ENCODE results near the gene OLFML2A. TPM values are rescaled to one million over a fixed set of nuclear protein-coding genes. Genes with fewer than 3 reads are reported as not detected.
"Not testable (repeated sequence)": the region's sequence is repeated elsewhere in the genome, so short reads cannot be mapped to it uniquely, and the experiment has no call there.

OLFML2A gene
- total RNA-seq, 1 donor from 2014 or later, result not detected

DNA sequence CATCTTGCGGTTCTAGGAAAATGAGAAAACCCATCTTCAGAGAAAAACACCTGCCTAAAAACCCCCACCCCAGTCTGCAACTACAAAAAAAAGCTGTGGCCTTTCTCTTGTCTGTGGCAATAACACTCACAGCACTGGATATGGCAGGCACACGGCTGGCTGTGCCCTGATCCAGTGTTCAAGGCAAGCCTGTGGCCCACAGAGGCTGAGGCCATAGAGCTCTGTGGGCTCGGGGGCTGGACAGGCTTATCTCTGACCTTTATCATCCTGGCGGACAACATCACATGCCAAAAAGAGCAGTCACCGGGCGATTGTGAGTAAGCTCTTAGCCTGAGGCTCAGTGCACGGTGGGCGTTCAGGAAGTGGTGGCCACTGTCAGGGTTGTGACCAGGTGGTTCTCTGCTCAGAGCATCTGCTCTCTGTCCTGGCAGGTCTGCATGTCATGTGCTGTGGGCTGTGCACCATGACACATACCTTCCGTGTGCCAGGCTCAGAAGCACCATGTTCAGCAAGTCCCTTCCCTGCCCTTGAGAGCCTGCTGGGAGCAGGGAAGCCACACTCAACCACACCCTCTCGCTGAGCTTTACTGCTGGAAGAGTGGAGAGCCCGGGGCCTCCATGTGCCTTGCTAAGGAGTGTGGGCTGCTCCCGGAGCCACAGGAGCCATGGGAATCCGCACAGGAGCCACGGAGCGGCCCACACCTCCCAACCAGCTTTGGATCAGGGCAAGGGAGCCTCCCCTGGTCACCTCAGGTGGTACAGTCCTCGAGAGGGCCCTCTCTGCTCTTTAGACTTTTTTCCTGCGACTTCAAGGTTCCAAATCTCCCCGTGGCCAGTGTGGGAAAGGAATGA lies 41.7 kb downstream of the OLFML2A start:
- intact Hi-C loops (cut with micrococcal nuclease), result no loop called here

DNA sequence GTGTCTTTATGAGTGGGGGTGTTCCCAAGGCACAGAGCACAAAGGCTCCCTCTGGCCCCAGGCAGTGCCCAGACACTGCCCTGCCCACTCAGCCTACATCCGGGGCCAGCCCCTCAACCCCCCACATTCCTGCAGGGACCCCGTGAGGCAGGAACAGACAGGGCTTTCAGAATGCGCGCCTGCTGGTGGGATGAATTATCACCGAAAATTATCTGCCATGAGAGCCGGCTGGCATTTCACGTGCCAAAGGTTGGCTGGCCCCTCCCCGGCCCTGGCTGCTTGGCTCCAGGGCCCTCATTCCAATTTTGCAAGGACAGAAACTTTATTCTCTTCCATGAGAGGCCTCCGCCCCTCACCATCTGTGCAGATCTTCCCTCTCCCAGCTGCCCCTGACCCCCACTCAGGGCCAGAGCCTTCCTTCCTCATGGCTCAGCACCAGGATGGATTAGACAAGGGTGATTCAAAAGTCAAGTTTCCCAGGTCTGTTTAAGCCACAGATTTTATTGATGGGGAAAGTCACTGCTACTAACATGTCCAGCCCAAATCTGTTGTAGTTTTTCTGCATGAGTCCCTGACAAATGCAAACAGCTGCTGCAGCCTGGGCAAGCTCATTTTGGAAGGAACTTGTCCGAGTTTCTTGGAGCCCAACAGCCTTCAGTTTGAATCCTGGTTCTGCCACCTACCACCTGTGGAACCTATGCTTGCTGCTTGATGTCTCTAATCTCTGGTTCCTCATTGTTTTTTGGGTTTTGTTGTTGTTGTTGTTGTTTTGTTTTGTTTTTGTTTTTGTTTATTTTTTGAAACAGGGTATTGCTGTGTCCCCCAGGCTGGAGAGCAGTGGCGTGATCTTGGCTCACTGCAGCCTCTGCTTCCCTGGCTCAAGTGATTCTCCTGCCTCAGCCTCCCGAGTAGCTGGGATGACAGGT lies 44.0 kb downstream of the OLFML2A start:
- intact Hi-C loops (cut with micrococcal nuclease), result no loop called here

GRCh38 chr9:124828489-124829333 lies 51.8 kb downstream of the OLFML2A start:
- intact Hi-C loops (cut with micrococcal nuclease), result no loop called here

DNA sequence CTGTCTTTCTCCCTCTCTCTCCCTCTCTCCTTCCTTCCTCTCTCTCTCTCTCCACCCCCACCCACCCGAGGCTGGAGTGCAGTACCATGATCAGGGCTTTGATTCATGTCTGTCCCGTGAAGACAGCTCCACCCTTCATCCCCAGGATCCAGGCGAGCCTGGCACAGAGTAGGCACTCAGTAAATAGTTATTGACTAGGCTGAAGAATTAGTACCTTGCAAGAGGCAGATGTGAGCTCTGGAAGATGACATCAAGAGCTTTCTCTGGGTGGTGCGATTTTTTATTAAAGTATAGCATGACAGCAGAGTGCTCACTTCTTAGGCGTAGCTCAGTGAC lies 52.4 kb downstream of the OLFML2A start:
- intact Hi-C loops (cut with micrococcal nuclease), result no loop called here

GRCh38 chr9:124830593-124830992 lies 53.7 kb downstream of the OLFML2A start:
- intact Hi-C loops (cut with micrococcal nuclease), result no loop called here

GRCh38 chr9:124831642-124832364 lies 54.9 kb downstream of the OLFML2A start:
- intact Hi-C loops (cut with micrococcal nuclease), result no loop called here

DNA sequence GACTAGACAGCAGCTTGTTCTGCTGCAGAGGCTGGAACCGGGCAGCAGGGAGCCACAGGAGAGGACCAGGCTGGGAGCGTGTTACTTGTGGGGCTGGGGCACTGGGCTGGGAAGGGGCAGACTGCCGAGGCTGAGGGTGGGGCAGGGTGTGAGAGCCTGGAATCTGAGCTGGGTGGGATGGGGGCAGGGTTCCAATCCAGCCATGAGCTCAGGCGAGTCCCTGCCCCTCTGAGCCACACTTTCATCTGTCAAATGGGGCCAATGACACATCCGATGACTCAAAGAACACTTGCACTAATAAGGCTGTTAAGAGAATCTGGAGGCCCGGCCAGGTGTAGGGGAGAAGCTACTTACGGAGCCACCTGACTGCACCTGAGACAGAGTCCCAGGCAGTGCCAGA lies 57.7 kb downstream of the OLFML2A start:
- intact Hi-C loops (cut with micrococcal nuclease), result no loop called here

GRCh38 chr9:124835026-124835557 lies 58.2 kb downstream of the OLFML2A start:
- intact Hi-C loops (cut with micrococcal nuclease), result no loop called here

GRCh38 chr9:124838132-124838531 lies 61.2 kb downstream of the OLFML2A start:
- intact Hi-C loops (cut with micrococcal nuclease), result not testable (repeated sequence)

DNA sequence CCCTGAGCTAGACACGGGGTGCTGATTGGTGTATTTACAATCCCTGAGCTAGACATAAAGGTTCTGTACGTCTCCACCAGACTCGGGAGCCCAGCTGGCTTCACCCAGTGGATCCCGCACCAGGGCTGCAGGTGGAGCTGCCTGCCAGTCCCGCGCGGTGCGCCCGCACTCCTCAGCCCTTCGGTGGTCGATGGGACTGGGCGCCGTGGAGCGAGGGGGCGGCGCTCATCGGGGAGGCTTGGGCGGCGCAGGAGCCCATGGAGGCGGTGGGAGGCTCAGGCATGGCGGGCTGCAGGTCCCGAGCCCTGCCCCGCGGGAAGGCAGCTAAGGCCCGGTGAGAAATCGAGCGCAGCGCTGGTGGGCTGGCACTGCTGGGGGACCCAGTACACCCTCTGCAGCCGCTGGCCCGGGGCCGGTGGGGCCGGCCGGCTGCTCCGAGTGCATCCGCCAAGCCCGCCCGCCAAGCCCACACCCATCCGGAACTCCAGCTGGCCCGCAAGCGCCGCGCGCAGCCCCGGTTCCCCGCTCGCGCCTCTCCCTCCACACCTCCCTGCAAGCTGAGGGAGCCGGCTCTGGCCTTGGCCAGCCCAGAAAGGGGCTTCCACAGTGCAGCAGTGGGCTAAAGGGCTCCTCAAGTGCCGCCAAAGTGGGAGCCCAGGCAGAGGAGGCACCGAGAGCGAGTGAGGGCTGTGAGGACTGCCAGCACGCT lies 61.8 kb downstream of the OLFML2A start:
- intact Hi-C loops (cut with micrococcal nuclease), result not testable (repeated sequence)

DNA sequence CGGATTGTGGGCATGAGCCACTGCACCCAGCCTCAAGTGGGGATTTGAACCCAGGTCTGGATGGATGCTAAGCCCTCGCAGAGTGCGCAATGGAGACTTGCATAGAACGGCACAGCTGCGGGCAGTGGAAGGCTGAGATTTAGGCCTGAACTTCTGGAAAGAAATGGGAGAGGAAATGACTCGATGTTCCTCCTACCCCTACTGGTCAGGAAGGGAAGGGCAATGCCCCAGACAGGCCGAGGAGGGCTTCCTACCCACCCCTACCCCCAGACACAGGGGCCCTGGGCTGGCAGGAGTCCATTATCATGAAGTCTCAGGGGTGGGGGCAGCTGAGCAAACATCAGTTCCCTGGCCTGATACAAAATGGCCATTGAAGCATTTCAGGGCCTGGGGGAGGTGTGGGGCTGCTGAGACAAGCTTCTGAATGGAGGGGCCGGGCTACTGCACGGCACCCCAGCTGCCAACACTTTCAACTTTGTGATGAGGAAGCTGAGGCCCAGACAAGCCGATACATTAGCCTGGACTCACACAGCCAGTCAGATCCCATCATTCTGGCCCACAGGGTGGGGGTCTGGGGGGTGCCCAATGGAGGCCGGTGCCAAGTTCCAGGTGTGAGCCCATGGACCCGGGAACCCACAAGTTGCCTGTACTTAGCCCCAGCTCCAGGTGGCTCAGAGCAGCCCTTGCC lies 62.8 kb downstream of the OLFML2A start:
- intact Hi-C loops (cut with micrococcal nuclease), result no loop called here

DNA sequence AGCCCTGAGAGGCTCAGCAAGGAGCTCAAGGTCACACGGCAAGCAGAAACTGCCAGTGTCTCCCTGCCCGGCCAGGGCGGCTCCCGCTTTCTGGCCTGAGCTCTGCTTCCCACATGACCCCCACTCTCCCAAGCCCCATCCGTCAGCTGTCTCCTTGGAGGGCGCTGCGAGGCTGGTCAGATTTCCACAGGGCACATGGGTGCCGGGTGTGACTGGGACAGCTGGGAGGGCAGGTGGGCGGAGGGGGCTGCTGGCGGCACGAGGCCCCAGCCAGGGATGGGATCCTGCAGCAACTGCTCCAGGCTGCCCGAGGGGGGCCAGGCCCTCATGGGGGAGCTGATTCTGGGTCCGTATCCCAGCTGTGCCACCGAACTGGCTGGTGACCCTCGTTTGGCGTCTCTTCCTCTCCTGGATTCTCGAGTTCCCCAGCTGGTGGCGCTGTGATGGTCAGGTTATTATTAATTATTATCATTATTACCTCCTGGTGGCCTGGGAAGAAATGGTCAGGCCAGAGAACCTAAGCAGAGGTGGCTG lies 63.4 kb downstream of the OLFML2A start:
- intact Hi-C loops (cut with micrococcal nuclease), result no loop called here

DNA sequence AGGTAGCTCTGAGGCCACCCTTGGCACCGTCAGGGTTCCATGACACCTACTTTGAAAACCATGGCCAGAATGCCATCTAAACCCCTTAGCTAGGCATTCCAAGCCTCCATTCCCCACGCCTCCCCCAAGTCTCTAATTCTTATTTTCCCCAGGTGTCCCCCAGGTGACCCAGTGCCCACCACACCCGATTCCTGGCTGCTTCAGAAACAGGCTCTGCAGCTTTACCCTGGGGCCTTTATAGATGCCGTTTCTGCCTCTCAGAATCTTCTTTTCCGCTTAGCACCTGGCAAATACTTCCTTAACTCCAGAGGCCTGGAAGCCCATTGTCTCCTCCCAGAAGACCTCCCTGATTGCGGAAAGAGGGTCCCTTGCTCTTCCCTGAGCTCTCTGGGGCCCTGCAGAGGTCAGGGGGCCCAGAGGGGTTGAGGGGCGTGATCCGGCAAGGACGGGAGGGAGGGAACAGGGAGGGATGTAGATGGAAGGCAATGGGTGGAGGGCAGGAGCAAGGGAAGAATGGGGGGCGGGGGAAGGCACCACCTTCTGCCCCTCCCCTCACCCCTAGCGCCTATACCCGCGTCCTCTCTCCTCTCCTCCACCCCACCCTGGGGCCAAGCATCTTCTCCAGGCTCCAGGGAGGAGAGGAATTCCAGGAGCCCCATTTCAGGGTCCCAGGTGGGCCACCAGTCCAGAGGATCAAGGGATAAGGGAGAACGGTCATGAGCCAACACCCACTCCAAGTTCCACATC lies 64.3 kb downstream of the OLFML2A start:
- intact Hi-C loops (cut with micrococcal nuclease), result no loop called here

DNA sequence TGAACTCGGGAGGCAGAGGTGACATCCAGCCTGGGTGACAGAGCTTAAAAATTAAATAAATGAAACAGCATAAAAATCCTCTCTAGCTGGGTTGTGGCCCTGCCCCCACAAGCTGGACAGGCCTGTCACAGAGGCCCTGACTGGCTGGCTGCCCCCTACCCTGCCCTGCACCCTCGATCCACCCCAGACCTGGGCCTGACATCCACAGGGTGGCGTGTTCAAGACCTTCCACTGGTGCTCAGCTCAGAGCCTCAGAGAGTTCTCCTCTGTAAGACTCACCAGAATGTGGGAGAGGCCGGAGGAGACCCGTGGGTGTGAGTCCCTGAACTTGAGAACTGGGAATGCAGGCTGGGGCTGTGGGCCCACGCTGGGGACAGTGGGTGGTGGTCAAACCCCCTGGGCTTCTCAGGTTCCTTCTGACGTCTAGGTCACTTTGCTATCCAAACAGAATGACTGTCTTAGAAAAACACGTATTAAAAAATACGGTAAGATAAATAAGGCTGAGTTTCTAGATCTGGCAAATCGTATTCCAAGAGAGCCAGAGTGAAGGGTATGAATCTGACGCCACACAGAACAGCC lies 66.6 kb downstream of the OLFML2A start:
- intact Hi-C loops (cut with micrococcal nuclease), result no loop called here

- intact Hi-C loops (cut with micrococcal nuclease), result no loop called here
Observed at GRCh38 chr9:124844291-124844690, 67.4 kb downstream of the OLFML2A start.

DNA sequence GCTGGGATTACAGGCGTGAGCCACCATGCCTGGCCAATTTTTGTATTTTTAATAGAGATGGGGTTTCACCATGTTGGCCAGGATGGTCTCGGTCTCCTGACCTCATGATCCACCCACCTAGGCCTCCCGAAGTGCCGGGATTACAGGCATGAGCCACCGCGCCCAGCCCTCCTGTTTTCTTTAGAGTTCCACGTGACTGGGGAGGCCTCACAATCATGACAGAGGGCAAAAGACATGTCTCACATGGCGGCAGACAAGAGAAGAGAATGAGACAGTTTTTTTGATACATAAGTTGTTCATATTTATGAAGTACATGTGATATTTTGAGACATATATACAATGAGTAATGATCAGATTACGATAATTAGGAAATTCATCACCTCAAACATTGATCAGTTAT lies 69.5 kb downstream of the OLFML2A start:
- intact Hi-C loops (cut with micrococcal nuclease), result not testable (repeated sequence)

DNA sequence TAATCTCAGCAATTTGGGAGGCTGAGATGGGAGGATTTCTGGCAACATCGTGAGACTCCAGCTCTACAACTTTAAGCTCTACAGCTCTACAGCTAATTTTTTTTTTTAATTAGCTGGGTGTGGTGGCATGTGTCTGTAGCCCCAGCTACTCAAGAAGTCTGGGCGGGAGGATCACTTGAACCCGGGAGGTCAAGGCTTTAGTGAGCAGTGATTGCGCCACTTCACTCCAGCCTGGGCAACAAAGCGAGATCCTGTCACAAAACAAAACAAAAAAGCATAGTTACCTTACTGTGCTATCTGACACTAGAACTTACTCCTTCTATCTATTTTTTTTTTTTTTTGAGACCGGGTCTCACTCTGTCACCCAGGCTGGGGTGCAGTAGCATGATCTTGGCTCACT lies 70.0 kb downstream of the OLFML2A start:
- intact Hi-C loops (cut with micrococcal nuclease), result no loop called here

DNA sequence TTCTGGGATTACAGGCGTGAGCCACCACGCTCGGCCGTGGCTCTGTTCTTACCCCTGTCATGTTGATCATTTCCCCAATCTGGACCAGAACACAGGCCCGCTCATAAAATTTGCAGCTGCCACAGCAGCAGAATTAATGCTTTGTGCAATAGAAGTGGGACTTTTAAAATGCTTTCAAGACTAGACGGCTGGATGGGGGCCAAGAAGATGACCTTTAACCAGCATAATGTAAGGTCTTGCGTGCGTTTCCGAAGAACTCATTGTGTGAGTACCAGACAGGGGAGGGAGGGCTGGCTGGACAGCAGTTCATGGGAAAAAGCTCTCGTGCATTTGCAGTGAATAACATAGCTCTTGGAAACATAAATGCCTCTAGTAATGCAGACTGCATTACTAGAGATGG lies 72.9 kb downstream of the OLFML2A start:
- intact Hi-C loops (cut with micrococcal nuclease), result no loop called here

Measured in T-helper 2 cell treated with Interferon-gamma antibody and Interleukin-4, amounts not matched to agents 100 ng/mL and 5 ng/mL, for 36 hours (primary cell).